GM19467 (cell line): ENCODE measurements around the gene GYG2.
A peak's percentile ranks its signal among the peaks of the same experiment; 100 is the strongest.
"Not testable (repeated sequence)": the region's sequence is repeated elsewhere in the genome, so short reads cannot be mapped to it uniquely, and the experiment has no call there.

Source experiments
- ATAC-seq: cut with Tn5 transposase; IDR thresholded peaks from one replicate; pipeline ENCODE4 v1.9.1; 2021; ENCODE audit warnings: mild to moderate bottlenecking, moderate library complexity; ENCODE audit not compliant: unreplicated experiment

The GYG2 gene

GRCh38 chrX:2898846-2899512 is 70.2 kb downstream of the GYG2 start:
- no peak for ATAC-seq

GRCh38 chrX:2901367-2902036 is 72.8 kb downstream of the GYG2 start:
- no peak for ATAC-seq

GRCh38 chrX:2902841-2903240 is 74.1 kb downstream of the GYG2 start:
- no peak for ATAC-seq

GRCh38 chrX:2903366-2903765 is 74.6 kb downstream of the GYG2 start:
- no peak for ATAC-seq

GRCh38 chrX:2907295-2907694 is 78.6 kb downstream of the GYG2 start:
- ATAC-seq, result no peak

GRCh38 chrX:2908125-2908685 is 79.5 kb downstream of the GYG2 start:
- ATAC-seq, result no peak

- no peak for ATAC-seq
These were observed 81.4 kb downstream of the GYG2 start for GRCh38 chrX:2910109-2910508.

- ATAC-seq, result no peak
These were observed 84.4 kb downstream of the GYG2 start for GRCh38 chrX:2913118-2913517.

- ATAC-seq, result no peak
These were observed 89.0 kb downstream of the GYG2 start for GRCh38 chrX:2917767-2918166.

- no peak for ATAC-seq
These were observed 92.5 kb downstream of the GYG2 start for GRCh38 chrX:2921193-2921592.

GRCh38 chrX:2921750-2922149 is 93.0 kb downstream of the GYG2 start:
- no peak for ATAC-seq

GRCh38 chrX:2924151-2924550 is 95.4 kb downstream of the GYG2 start:
- ATAC-seq, result no peak

GRCh38 chrX:2926255-2926654 is 97.5 kb downstream of the GYG2 start:
- ATAC-seq, result not testable (repeated sequence)

GRCh38 chrX:2926664-2927275 is 98.0 kb downstream of the GYG2 start:
- no peak for ATAC-seq

- no peak for ATAC-seq
These were observed 99.5 kb downstream of the GYG2 start for GRCh38 chrX:2928191-2928582.

GRCh38 chrX:2928583-2929434 is 100.1 kb downstream of the GYG2 start, which contains the start of gene ARSD:
TSS of gene ARSD (minus strand) at chrX:2929339. CDS start at chrX:2929275, 64 bp downstream.
- ATAC-seq, result peak; percentile 90

- no peak for ATAC-seq
These were observed 102.4 kb downstream of the GYG2 start for GRCh38 chrX:2931155-2931554.

GRCh38 chrX:2931612-2932011 is 102.9 kb downstream of the GYG2 start:
- no peak for ATAC-seq
